Stomach (tissue), 9 donors: ENCODE measurements around the gene SORCS2. TPM values are rescaled to one million over a fixed set of nuclear protein-coding genes. Genes with fewer than 3 reads are reported as not detected.
"Not testable (repeated sequence)": the region's sequence is repeated elsewhere in the genome, so short reads cannot be mapped to it uniquely, and the experiment has no call there.

Experiments used
- DNase-seq, 2 donors: peaks; one replicate each; pipeline versions ENCODE4 v3.0.0 to v3.0.0-alpha.2; 2013 to 2019
- H3K27ac ChIP-seq, 5 donors: fragments of 200-600 bp in 4 of 5; sonication (generic) in 4 of 5; one replicate each; pipeline ENCODE4 v1.5.1; 2013 to 2019; ENCODE audit warnings: mild to moderate bottlenecking in 1 of 5, moderate library complexity in 1 of 5
- H3K27me3 ChIP-seq, 3 donors: fragments of 200-600 bp; sonication (generic); one replicate each; pipeline ENCODE4 v1.5.1; 2017 to 2019; ENCODE audit warnings: mixed run types in 1 of 3
- H3K36me3 ChIP-seq, 4 donors: fragments of 200-600 bp; sonication (generic); 1 replicate in 3 of 4; 2 replicates in 1 of 4; pipeline ENCODE4 v1.5.1; 2016 to 2019
- H3K4me1 ChIP-seq, 4 donors: fragments of 200-600 bp; sonication (generic); one replicate each; pipeline ENCODE4 v1.5.1; 2016 to 2019
- H3K4me3 ChIP-seq, 4 donors: fragments of 200-600 bp; sonication (generic) in 3 of 4; one replicate each; pipeline ENCODE4 v1.5.1; 2016 to 2019; ENCODE audit warnings: mild to moderate bottlenecking in 1 of 4
- H3K9me3 ChIP-seq, 4 donors: fragments of 200-600 bp; sonication (generic); one replicate each; pipeline ENCODE4 v1.5.1; 2016 to 2019
- CTCF ChIP-seq, 7 experiments: fragments of 450-650 bp in 4 of 7; fragments of 200-600 bp in 3 of 7; sonication (generic) in 3 of 7; IDR thresholded peaks; one replicate each; pipeline ENCODE4 v1.5.1; 2016 to 2019; ENCODE audit warnings: antibody characterized with exemption in 7 of 7, control low read depth in 2 of 7, mild to moderate bottlenecking in 1 of 7
- EP300 ChIP-seq: sonication (generic); formaldehyde crosslinking; IDR thresholded peaks from one replicate; pipeline ENCODE4 v1.6.1; 2017; ENCODE audit warnings: antibody characterized with exemption
- POLR2A ChIP-seq, 4 donors: fragments of 450-650 bp; IDR thresholded peaks; one replicate each; pipeline ENCODE4 v1.6.1; 2016; ENCODE audit warnings: antibody characterized with exemption in 4 of 4, control low read depth in 2 of 4, mild to moderate bottlenecking in 1 of 4, moderate library complexity in 1 of 4
- POLR2AphosphoS5 ChIP-seq, 3 donors: sonication (generic); formaldehyde crosslinking; IDR thresholded peaks; one replicate each; pipeline ENCODE4 v1.6.1; 2016; ENCODE audit warnings: antibody characterized with exemption in 3 of 3
- WGBS, 5 donors: extraction: QIAGEN DNeasy Blood & Tissue Kit in 3 of 5; methylation state at CpG; one replicate each; pipeline versions ENCODE4 v1.1.5 to v1.1.7; 2013 to 2018; 5-methylcytosine and 5-hydroxymethylcytosine counted together
- intact Hi-C: fragments of 100-400 bp; cut with DNase I; formaldehyde crosslinking; loops from one replicate; pipeline ENCODE4 v1.15.1; 2023; ENCODE audit warnings: low total_unique reads
- polyA plus RNA-seq, 3 donors: library from polyadenylated mRNA; stranded (reverse); fragments of 200-250 nt; gene quantifications; one replicate each; pipeline ENCODE4 v1.2.3, GENCODE V29; 2013
- total RNA-seq, 5 donors: library from RNA; depleted of rRNA; stranded (reverse); fragments of >200 nt; gene quantifications; one replicate each; pipeline versions ENCODE4 v1.1.0 to v1.2.3, GENCODE V29; 2014 to 2016
- donor health status: healthy with polysubstance abuse.
- donor health status: Bipolar disorder and iron deficiency.
- donor health status: healthy.

The SORCS2 gene
- total and polyA plus RNA-seq, 8 donors, result under 0.01 to 13.0 (median 0.50) TPM; not detected in 1

GRCh38 chr4:7214359-7214758, 22.0 kb downstream of the SORCS2 start:
- H3K4me3 ChIP-seq, result no peak overlapping the region
- 48 to 100% (median 70%) methylated on average over 1 to 2 of the region's 2 CpGs for WGBS, 5 donors
- H3K27me3 ChIP-seq, result peaks cover 0 to 14% (median 0%) of the 10 kb centered on the region in 3 donors
- no peak for DNase-seq
- H3K9me3 ChIP-seq, result peaks cover 3 to 15% (median 10%) of the 10 kb centered on the region in 4 donors
- intact Hi-C loops, result no loop called here
- no peaks in the 10 kb centered on the region for H3K36me3 ChIP-seq
- H3K4me1 ChIP-seq, result peaks cover 0 to 20% (median 7%) of the 10 kb centered on the region in 4 donors
- H3K27ac ChIP-seq, result no peak overlapping the region
- TF ChIP-seq POLR2AphosphoS5 (IDR thresholded peaks at IDR 0.05) (no peak), CTCF (IDR thresholded peaks at IDR 0.05) (no peak), POLR2A (IDR thresholded peaks at IDR 0.05) (no peak), EP300 (no peak)

GRCh38 chr4:7215187-7215586, 22.8 kb downstream of the SORCS2 start:
- intact Hi-C loops, DNase-seq, H3K36me3 ChIP-seq, H3K27me3 ChIP-seq, H3K27ac ChIP-seq, H3K4me3 ChIP-seq: not testable (repeated sequence)
- 75 to 98% (median 87%) methylated on average over 13 to 29 of the region's 29 CpGs for WGBS, 5 donors
- peaks cover 0 to 14% (median 7%) of the 10 kb centered on the region in 4 donors for H3K4me1 ChIP-seq
- H3K9me3 ChIP-seq, result peaks cover 3 to 15% (median 10%) of the 10 kb centered on the region in 4 donors

GRCh38 chr4:7217039-7217438, 24.7 kb downstream of the SORCS2 start:
- Histone ChIP-seq H3K27ac (no peak overlapping the region), H3K27me3 (peaks cover 0 to 9% (median 0%) of the 10 kb centered on the region in 3 donors), H3K4me3 (no peak overlapping the region), H3K36me3 (no peaks in the 10 kb centered on the region), H3K4me1 (peaks cover 0 to 14% (median 7%) of the 10 kb centered on the region in 4 donors), H3K9me3 (peaks cover 3 to 15% (median 10%) of the 10 kb centered on the region in 4 donors)
- no peak for TF ChIP-seq EP300
- no peak for TF ChIP-seq POLR2AphosphoS5 (IDR thresholded peaks at IDR 0.05)
- TF ChIP-seq CTCF (IDR thresholded peaks at IDR 0.05), result no peak
- 71 to 88% (median 77%) methylated on average over 8 to 9 of the region's 9 CpGs for WGBS, 5 donors
- DNase-seq, result no peak
- intact Hi-C loops, result no loop called here

GRCh38 chr4:7217474-7218321, 25.4 kb downstream of the SORCS2 start:
- 28 to 43% (median 34%) methylated on average over 23 to 26 of the region's 26 CpGs for WGBS, 5 donors
- TF ChIP-seq POLR2AphosphoS5 (IDR thresholded peaks at IDR 0.05) (no peak), CTCF (IDR thresholded peaks at IDR 0.05) (no peak), POLR2A (IDR thresholded peaks at IDR 0.05) (no peak), EP300 (no peak)
- intact Hi-C loops, result no loop called here
- H3K27ac ChIP-seq, result peak overlapping the region in 1 of 5 donors; percentile 15
- H3K4me1 ChIP-seq, result peaks cover 0 to 14% (median 7%) of the 10 kb centered on the region in 4 donors
- peak in 1 of 2 donors; percentile 41 for DNase-seq
- H3K4me3 ChIP-seq, result no peak overlapping the region
- H3K36me3 ChIP-seq, result no peaks in the 10 kb centered on the region
- H3K9me3 ChIP-seq, result peaks cover 3 to 15% (median 10%) of the 10 kb centered on the region in 4 donors
- peaks cover 0 to 9% (median 0%) of the 10 kb centered on the region in 3 donors for H3K27me3 ChIP-seq

DNA sequence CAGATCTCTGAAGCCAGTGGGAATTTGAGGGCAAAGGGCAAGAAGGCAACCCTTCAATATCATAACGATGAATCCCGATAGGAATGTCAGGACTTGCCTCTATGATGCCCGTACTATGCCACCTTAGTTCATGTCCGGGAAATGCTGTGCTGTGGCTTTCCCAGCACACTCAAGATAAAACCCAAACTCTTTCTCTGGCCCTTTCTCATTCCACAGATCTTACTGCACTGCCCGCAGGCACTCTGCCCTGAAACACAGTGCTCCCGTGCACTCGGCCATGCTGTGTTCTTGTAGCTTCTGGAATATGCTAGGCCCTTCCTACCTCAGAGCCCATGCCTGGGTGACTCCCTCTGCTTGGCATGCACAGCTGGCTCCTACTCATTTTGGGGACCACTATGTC, 26.3 kb downstream of the SORCS2 start:
- peaks cover 3 to 14% (median 9%) of the 10 kb centered on the region in 4 donors for H3K9me3 ChIP-seq
- TF ChIP-seq EP300 (no peak), POLR2A (IDR thresholded peaks at IDR 0.05) (no peak), POLR2AphosphoS5 (IDR thresholded peaks at IDR 0.05) (no peak), CTCF (IDR thresholded peaks at IDR 0.05) (no peak)
- intact Hi-C loops, result no loop called here
- 71 to 96% (median 91%) methylated on average over 7 of the region's 7 CpGs for WGBS, 5 donors
- H3K4me1 ChIP-seq, result peaks cover 0 to 14% (median 7%) of the 10 kb centered on the region in 4 donors
- no peak overlapping the region for H3K4me3 ChIP-seq
- no peak overlapping the region for H3K27ac ChIP-seq
- H3K27me3 ChIP-seq, result peaks cover 0 to 6% (median 0%) of the 10 kb centered on the region in 3 donors
- H3K36me3 ChIP-seq, result no peaks in the 10 kb centered on the region
- DNase-seq, result no peak
